Measurements from ENCODE around the gene CDH4.
"Not testable (repeated sequence)": the region's sequence is repeated elsewhere in the genome, so short reads cannot be mapped to it uniquely, and the experiment has no call there.

CDH4 gene

DNA sequence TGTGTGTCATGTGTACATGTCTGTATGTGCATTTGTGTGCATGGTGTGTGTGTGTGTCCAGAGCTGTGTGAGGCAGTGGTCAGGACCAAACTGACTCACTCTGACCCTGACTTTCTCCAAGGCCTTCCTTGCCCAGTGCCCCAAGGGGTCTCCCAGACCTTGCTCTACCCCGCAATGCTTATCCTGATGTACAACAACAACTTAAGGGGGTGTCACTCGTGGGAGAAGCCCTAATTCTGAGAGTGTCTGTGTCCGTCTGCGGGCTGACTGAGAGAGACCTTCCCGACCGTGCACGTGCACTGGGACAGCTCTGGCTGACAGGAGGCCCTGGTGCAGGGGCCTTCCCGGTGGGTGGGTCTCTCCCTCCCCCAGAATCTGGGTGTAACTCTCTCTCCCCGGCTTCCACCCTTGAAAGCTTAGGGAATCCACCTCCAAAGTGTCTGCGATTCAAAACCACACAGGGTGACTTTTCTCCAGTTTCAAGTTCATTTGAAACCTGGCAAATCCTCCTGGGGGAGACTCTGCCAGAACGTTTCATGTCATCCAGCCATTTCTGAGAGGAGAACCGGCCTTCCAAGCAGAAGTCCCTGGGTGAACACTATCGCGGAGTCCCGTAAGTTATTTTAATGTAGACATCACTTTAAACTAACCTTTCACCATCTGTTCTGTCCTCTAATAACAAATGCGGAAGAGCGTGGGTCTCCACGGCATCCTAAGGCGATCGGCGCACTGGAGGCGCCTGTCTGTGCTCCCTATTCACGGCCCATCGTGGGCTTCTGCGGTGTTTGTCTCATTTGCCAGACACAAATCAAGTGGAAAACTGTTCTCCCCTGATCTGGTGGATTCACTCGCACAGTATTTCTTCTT, 588.1 kb downstream of the CDH4 start:
- FAIRE-seq: no peak
- no peak for DNase-seq (ENCODE audit: insufficient read length, low spot score)

DNA sequence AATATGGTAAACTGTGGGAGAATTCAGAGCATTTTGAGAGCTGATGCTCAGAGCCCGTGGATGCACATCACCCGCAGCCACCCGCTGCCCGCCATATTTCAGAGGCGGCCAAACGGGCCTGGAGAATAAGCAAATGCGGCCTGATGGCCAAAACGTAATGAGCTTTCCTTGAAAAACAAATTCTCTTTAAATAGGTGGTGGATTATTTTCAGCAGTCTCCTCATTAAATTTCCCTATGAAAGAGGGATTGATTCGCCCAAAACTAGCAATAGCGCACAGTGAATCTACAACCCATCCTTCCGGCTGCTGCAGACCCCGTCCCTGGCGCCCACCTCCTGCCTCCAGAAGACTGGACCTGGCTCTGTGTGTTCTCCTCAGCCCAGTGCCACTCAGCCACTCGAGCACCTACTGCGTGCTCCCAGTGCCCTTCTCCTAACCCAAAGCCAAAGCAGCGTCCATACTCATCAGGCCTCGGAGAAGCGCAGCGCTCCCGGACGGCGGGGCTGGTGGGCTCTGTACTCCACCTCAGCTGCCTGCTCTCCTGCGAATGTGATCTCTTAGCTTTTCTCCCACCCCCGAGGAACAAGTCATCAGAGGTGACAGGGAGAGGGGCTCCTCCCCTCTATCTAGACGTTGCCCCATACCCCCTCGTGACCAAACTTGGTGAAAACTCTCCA, 588.9 kb downstream of the CDH4 start:
- no peak for FAIRE-seq
- no peak for DNase-seq (ENCODE audit: insufficient read length, low spot score)

DNA sequence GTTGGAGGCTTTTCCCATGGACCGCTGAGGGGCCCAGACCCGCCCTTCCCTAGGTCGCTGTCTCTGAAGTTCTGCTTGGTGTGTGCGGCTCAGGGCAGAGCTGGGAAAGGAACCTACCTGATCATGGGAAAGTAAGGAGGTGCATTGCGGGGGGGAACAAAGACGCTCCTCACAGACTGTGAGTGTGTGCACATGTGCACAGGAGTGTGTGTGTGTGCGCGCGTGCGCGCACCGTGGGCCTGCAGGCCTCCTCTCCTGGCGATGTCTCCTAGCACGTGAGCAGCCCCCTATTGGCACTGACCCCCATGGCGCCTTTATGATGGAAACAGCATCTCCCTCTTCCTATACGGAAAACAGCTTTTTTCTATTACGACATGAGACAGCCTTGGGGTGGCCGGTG, 589.5 kb downstream of the CDH4 start:
- FAIRE-seq (no peak), DNase-seq (ENCODE audit: insufficient read length, low spot score) (no peak)

DNA sequence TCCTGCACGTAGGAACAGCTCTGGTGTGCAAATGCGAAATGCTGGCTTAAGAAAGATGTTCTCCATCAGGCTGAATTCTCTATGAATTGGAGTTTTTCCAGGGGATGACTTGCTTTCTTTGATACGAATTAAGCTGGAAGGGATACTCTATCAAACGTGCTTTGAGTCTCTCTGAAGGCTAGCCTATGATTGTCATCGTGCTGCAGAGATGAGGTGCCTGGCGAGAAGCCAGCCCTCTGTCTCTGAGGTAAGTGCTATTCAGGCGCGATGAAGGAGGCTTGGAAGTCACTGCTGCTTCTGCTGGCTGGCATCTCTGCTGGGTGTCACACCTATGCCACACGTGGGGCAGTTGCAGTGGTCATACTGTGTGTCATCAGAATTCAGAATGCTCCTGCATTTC, 589.9 kb downstream of the CDH4 start:
- DNase-seq (ENCODE audit: insufficient read length, low spot score) (no peak), FAIRE-seq (no peak)

- FAIRE-seq: no peak
- DNase-seq (ENCODE audit: insufficient read length, low spot score): no peak
Measured at GRCh38 chr20:61844621-61845020, 592.6 kb downstream of the CDH4 start.

DNA sequence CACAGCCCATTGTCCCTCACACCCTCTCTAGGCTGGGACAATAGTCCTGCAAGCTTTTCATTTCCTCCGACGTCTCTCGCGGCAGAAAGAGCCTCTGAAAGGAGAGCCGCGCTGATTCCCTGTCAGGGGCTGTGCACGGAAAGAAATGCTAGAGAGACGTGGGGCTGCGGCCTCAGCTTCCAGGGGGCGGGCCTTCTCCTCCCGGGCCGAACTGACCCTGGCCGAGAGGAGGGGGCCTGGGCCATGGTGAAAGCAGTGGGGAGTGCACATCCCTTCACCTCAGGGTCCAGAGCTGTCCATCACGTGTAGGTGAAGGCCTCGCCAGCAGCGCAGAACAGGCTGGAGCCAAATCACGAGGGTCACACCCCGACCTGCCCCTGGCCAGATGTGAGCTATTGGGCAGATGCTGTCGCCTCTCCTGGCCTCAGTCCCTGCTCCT, 593.2 kb downstream of the CDH4 start:
- FAIRE-seq: no peak
- no peak for DNase-seq (ENCODE audit: insufficient read length, low spot score)

- no peak for FAIRE-seq
- DNase-seq (ENCODE audit: insufficient read length, low spot score): no peak
Measured at GRCh38 chr20:61846074-61846473, 594.0 kb downstream of the CDH4 start.

DNA sequence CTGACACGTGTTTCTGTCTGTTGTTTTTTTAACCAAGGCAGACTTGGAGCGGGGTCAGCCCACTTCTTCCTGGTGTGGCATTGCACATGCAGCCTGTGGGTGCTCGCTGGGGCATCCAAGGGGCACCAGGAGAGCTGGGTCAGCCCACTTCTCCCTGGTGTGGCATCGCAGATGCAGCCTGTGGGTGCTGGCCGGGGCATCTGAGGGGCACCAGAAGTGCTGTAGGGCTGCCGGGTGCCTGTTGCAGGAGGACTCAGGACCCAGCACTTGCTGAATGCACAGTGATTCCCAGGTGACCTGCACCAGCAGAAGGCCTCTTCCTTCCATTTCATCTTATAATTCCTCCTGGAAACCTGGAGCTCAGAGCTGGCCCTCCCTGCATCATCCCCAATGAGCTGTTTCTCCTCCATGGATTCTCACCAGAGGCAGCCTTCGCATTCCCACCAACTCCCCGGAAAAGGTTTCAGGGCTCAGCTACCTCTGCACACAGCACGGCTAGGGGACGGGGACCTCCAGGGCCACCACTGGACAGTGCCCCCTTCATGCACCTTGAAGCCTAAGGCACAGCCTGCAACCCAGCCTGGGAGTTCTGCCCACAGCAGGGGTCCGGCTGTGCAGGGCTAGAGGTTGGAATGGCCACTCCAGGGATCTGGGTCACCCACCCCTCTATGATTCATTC, 594.8 kb downstream of the CDH4 start:
- FAIRE-seq: no peak
- DNase-seq (ENCODE audit: insufficient read length, low spot score): no peak

DNA sequence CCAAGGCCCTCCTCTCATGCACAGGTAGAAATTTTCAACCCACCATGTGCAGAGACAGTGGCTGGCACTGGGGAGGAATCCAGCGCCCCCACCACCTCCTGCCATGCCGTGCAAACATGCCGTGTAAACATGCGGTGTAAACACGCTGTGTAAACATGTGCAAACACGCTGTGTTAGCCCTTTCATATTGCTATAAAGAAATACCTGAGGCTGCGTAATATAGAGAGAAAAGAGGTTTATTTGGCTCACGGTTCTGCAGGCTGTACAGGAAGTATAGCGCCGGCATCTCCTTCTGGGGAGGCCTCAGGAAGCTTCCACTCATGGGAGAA, 595.3 kb downstream of the CDH4 start:
- DNase-seq (ENCODE audit: insufficient read length, low spot score) (no peak), FAIRE-seq (no peak)

GRCh38 chr20:61847986-61848385, 595.9 kb downstream of the CDH4 start:
- DNase-seq (ENCODE audit: insufficient read length, low spot score) (no peak), FAIRE-seq (no peak)

GRCh38 chr20:61848851-61849250, 596.8 kb downstream of the CDH4 start:
- no peak for FAIRE-seq

GRCh38 chr20:61849376-61849775, 597.3 kb downstream of the CDH4 start:
- no peak for DNase-seq (ENCODE audit: insufficient read length, low spot score)
- no peak for FAIRE-seq

More at GRCh38 chr20:61848851-61849250, 596.8 kb downstream of the CDH4 start:
- DNase-seq (ENCODE audit: insufficient read length, low spot score): no peak

GRCh38 chr20:61849822-61850221, 597.8 kb downstream of the CDH4 start:
- DNase-seq (ENCODE audit: insufficient read length, low spot score): no peak
- FAIRE-seq: no peak

DNA sequence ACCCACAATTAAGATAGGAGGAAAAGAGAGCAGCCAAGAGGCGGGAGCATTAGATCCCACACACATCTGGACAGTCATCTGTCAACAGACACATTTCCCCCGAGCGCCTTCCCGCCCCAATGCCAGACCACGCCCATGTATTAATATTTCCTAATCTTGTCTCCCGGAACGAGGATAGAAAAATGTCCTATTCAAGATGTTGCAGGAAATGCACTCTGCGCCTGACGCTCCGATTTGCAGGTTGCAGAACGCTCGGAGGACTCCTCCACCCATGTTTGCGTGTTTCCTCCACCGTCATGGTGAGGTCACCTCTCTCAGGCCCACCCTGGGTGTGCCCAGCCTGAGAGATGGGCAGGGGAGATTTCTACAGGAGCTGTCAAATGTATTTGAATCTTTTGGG, 598.4 kb downstream of the CDH4 start:
- DNase-seq (ENCODE audit: insufficient read length, low spot score) (no peak), FAIRE-seq (no peak)

GRCh38 chr20:61850926-61851900, 599.2 kb downstream of the CDH4 start:
- DNase-seq (ENCODE audit: insufficient read length, low spot score) (no peak), FAIRE-seq (no peak)

- DNase-seq (ENCODE audit: insufficient read length, low spot score) (no peak), FAIRE-seq (no peak)
Measured at GRCh38 chr20:61852268-61853072, 600.4 kb downstream of the CDH4 start.

DNA sequence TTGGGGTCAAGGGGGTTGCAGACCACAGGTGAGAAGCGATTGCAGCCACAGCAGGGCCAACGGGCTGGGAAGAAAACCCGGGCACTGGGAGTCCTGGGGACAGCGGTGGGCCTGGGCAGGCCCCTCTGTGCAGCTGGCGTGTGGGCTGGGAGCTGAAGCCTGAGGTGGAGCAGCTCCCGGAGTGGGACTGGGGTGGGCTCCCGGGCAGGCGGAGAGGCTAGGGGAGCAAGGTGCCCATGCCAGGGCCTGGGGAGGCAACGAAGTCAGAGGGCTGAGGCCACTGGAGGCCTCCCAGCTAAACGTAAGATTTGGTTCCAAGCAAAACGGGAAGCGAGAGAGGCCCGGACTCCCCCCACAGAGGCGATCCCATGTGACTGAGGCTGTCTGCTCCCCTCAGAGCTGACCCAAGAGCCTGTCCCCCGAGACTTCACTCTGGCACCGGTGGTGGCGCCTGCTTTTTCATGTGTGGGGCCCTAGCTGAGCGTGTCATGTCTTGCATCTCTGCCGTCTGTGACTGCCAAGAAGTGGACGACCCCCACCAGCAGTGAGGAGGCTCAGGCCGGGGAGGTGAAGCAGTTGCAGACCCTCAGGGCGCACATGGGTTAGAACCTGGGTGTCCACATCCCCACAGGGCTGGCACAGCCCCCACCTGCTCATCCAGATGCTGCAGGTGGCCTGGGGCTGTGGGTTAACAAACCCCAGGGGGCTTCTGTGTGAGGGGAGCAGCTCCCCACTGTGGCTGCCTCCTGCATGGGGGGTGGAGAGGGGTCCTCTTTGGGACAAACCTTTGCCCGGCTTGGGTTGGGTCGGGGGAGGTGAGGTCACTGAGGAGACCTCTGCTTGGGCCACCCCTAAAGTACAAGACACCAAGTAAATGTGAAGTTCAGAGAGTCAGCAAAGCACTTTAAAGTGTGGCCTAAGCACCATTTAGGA, 601.3 kb downstream of the CDH4 start:
- FAIRE-seq (no peak), DNase-seq (ENCODE audit: insufficient read length, low spot score) (no peak)

GRCh38 chr20:61854538-61854937, 602.5 kb downstream of the CDH4 start:
- FAIRE-seq; DNase-seq (ENCODE audit: insufficient read length, low spot score): not testable (repeated sequence)

DNA sequence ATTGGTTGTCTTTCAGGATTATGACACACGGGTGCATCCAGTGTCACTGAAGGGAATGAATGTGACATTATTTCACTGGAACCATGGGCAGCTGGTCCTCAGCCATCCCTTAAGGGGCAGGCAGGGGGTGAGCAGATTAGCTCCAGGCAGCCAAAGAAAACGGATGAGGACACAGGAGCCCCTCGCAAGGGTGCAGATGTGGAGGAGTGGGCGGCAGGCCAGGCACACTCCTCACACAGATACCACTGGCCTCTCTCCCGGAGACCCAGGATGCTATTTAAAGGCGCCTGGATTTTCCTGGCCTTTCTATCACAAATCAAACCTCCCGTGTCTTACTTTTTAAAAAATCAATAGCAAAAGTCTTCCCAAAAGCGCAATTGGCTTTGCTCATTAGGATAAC, 603.2 kb downstream of the CDH4 start:
- no peak for DNase-seq (ENCODE audit: insufficient read length, low spot score)

More for the DNA sequence above, 603.2 kb downstream of the CDH4 start:
- no peak for FAIRE-seq

Measured in GM19239 (cell line).